Measurements from ENCODE around the gene TTC38.

TTC38 gene

GRCh38 chr22:46327691-46328465 is 60.1 kb downstream of the TTC38 start:
- Histone ChIP-seq H3K27me3 (replicated peaks; ENCODE audit: control insufficient read depth, insufficient read depth, low read length, poor library complexity, severe bottlenecking) (no peaks in the 10 kb centered on the region), H3K36me3 (ENCODE audit: control insufficient read depth, insufficient read depth, low read length) (no peaks in the 10 kb centered on the region), H3K4me1 (ENCODE audit: control insufficient read depth, insufficient read depth, low read length, poor library complexity, severe bottlenecking) (no peaks in the 10 kb centered on the region), H3K9me3 (ENCODE audit: control insufficient read depth, low read length) (no peaks in the 10 kb centered on the region), H3K4me3 (ENCODE audit: insufficient read depth, low read depth, low read length, poor library complexity, severe bottlenecking) (no peak overlapping the region), H3K27ac (ENCODE audit: insufficient read depth, low read length, poor library complexity, severe bottlenecking) (no peak overlapping the region)
- DNase-seq: no peak

GRCh38 chr22:46328797-46329196 is 61.0 kb downstream of the TTC38 start:
- H3K4me3 ChIP-seq (ENCODE audit: insufficient read depth, low read depth, low read length, poor library complexity, severe bottlenecking): no peak overlapping the region
- DNase-seq: no peak
- no peak overlapping the region for H3K27ac ChIP-seq (ENCODE audit: insufficient read depth, low read length, poor library complexity, severe bottlenecking)
- no peaks in the 10 kb centered on the region for H3K27me3 ChIP-seq (replicated peaks; ENCODE audit: control insufficient read depth, insufficient read depth, low read length, poor library complexity, severe bottlenecking)
- no peaks in the 10 kb centered on the region for H3K36me3 ChIP-seq (ENCODE audit: control insufficient read depth, insufficient read depth, low read length)
- no peaks in the 10 kb centered on the region for H3K4me1 ChIP-seq (ENCODE audit: control insufficient read depth, insufficient read depth, low read length, poor library complexity, severe bottlenecking)
- no peaks in the 10 kb centered on the region for H3K9me3 ChIP-seq (ENCODE audit: control insufficient read depth, low read length)

GRCh38 chr22:46329616-46330015 is 61.8 kb downstream of the TTC38 start:
- Histone ChIP-seq H3K27ac (ENCODE audit: insufficient read depth, low read length, poor library complexity, severe bottlenecking) (no peak overlapping the region), H3K4me3 (ENCODE audit: insufficient read depth, low read depth, low read length, poor library complexity, severe bottlenecking) (no peak overlapping the region), H3K9me3 (ENCODE audit: control insufficient read depth, low read length) (no peaks in the 10 kb centered on the region), H3K4me1 (ENCODE audit: control insufficient read depth, insufficient read depth, low read length, poor library complexity, severe bottlenecking) (no peaks in the 10 kb centered on the region), H3K27me3 (replicated peaks; ENCODE audit: control insufficient read depth, insufficient read depth, low read length, poor library complexity, severe bottlenecking) (no peaks in the 10 kb centered on the region), H3K36me3 (ENCODE audit: control insufficient read depth, insufficient read depth, low read length) (no peaks in the 10 kb centered on the region)
- DNase-seq: no peak

GRCh38 chr22:46330426-46330825 is 62.6 kb downstream of the TTC38 start:
- no peak overlapping the region for H3K27ac ChIP-seq (ENCODE audit: insufficient read depth, low read length, poor library complexity, severe bottlenecking)
- DNase-seq: no peak
- H3K27me3 ChIP-seq (replicated peaks; ENCODE audit: control insufficient read depth, insufficient read depth, low read length, poor library complexity, severe bottlenecking): no peaks in the 10 kb centered on the region
- no peak overlapping the region for H3K4me3 ChIP-seq (ENCODE audit: insufficient read depth, low read depth, low read length, poor library complexity, severe bottlenecking)
- H3K36me3 ChIP-seq (ENCODE audit: control insufficient read depth, insufficient read depth, low read length): no peaks in the 10 kb centered on the region
- H3K4me1 ChIP-seq (ENCODE audit: control insufficient read depth, insufficient read depth, low read length, poor library complexity, severe bottlenecking): no peaks in the 10 kb centered on the region
- H3K9me3 ChIP-seq (ENCODE audit: control insufficient read depth, low read length): no peaks in the 10 kb centered on the region

- Histone ChIP-seq H3K9me3 (ENCODE audit: control insufficient read depth, low read length) (no peaks in the 10 kb centered on the region), H3K36me3 (ENCODE audit: control insufficient read depth, insufficient read depth, low read length) (no peaks in the 10 kb centered on the region), H3K27me3 (replicated peaks; ENCODE audit: control insufficient read depth, insufficient read depth, low read length, poor library complexity, severe bottlenecking) (no peaks in the 10 kb centered on the region), H3K4me3 (ENCODE audit: insufficient read depth, low read depth, low read length, poor library complexity, severe bottlenecking) (no peak overlapping the region), H3K27ac (ENCODE audit: insufficient read depth, low read length, poor library complexity, severe bottlenecking) (no peak overlapping the region), H3K4me1 (ENCODE audit: control insufficient read depth, insufficient read depth, low read length, poor library complexity, severe bottlenecking) (peaks cover 4% of the 10 kb centered on the region)
- DNase-seq: no peak
Measured at GRCh38 chr22:46331496-46331895, 63.7 kb downstream of the TTC38 start.

GRCh38 chr22:46335201-46336118 is 67.7 kb downstream of the TTC38 start, which contains the start of gene TRMU:
Gene TRMU (plus strand): TSS chr22:46335714. CDS start chr22:46335765, 51 bp downstream.
- H3K27ac ChIP-seq (ENCODE audit: insufficient read depth, low read length, poor library complexity, severe bottlenecking): peak within 1 kb of the TSS; percentile 68
- DNase-seq: peak; percentile 38 to 57 (median 45)
- no peaks in the 10 kb centered on the region for H3K27me3 ChIP-seq (replicated peaks; ENCODE audit: control insufficient read depth, insufficient read depth, low read length, poor library complexity, severe bottlenecking)
- peaks cover 26% of the 10 kb centered on the region for H3K36me3 ChIP-seq (ENCODE audit: control insufficient read depth, insufficient read depth, low read length)
- H3K9me3 ChIP-seq (ENCODE audit: control insufficient read depth, low read length): no peaks in the 10 kb centered on the region
- H3K4me3 ChIP-seq (ENCODE audit: insufficient read depth, low read depth, low read length, poor library complexity, severe bottlenecking): peak within 1 kb of the TSS; percentile 99
- peaks cover 10% of the 10 kb centered on the region for H3K4me1 ChIP-seq (ENCODE audit: control insufficient read depth, insufficient read depth, low read length, poor library complexity, severe bottlenecking)

GRCh38 chr22:46336119-46337078 is 68.6 kb downstream of the TTC38 start:
- Histone ChIP-seq H3K9me3 (ENCODE audit: control insufficient read depth, low read length) (no peaks in the 10 kb centered on the region), H3K27ac (ENCODE audit: insufficient read depth, low read length, poor library complexity, severe bottlenecking) (peak overlapping the region; percentile 68), H3K4me3 (ENCODE audit: insufficient read depth, low read depth, low read length, poor library complexity, severe bottlenecking) (peak overlapping the region; percentile 99), H3K4me1 (ENCODE audit: control insufficient read depth, insufficient read depth, low read length, poor library complexity, severe bottlenecking) (peaks cover 10% of the 10 kb centered on the region), H3K27me3 (replicated peaks; ENCODE audit: control insufficient read depth, insufficient read depth, low read length, poor library complexity, severe bottlenecking) (no peaks in the 10 kb centered on the region), H3K36me3 (ENCODE audit: control insufficient read depth, insufficient read depth, low read length) (peaks cover 32% of the 10 kb centered on the region)
- no peak for DNase-seq

- H3K27me3 ChIP-seq (replicated peaks; ENCODE audit: control insufficient read depth, insufficient read depth, low read length, poor library complexity, severe bottlenecking): no peaks in the 10 kb centered on the region
- peaks cover 42% of the 10 kb centered on the region for H3K36me3 ChIP-seq (ENCODE audit: control insufficient read depth, insufficient read depth, low read length)
- peaks cover 10% of the 10 kb centered on the region for H3K4me1 ChIP-seq (ENCODE audit: control insufficient read depth, insufficient read depth, low read length, poor library complexity, severe bottlenecking)
- no peak overlapping the region for H3K4me3 ChIP-seq (ENCODE audit: insufficient read depth, low read depth, low read length, poor library complexity, severe bottlenecking)
- H3K9me3 ChIP-seq (ENCODE audit: control insufficient read depth, low read length): no peaks in the 10 kb centered on the region
- DNase-seq: no peak
- H3K27ac ChIP-seq (ENCODE audit: insufficient read depth, low read length, poor library complexity, severe bottlenecking): no peak overlapping the region
Measured at GRCh38 chr22:46337870-46338269, 70.1 kb downstream of the TTC38 start.

GRCh38 chr22:46338636-46339035 is 70.8 kb downstream of the TTC38 start:
- DNase-seq: no peak
- Histone ChIP-seq H3K9me3 (ENCODE audit: control insufficient read depth, low read length) (no peaks in the 10 kb centered on the region), H3K4me1 (ENCODE audit: control insufficient read depth, insufficient read depth, low read length, poor library complexity, severe bottlenecking) (peaks cover 10% of the 10 kb centered on the region), H3K4me3 (ENCODE audit: insufficient read depth, low read depth, low read length, poor library complexity, severe bottlenecking) (no peak overlapping the region), H3K27ac (ENCODE audit: insufficient read depth, low read length, poor library complexity, severe bottlenecking) (no peak overlapping the region), H3K27me3 (replicated peaks; ENCODE audit: control insufficient read depth, insufficient read depth, low read length, poor library complexity, severe bottlenecking) (no peaks in the 10 kb centered on the region), H3K36me3 (ENCODE audit: control insufficient read depth, insufficient read depth, low read length) (peaks cover 47% of the 10 kb centered on the region)

All from effector memory CD4-positive, alpha-beta T cell (primary cell).